Right renal cortex interstitium (tissue), 3 donors: Measurements from ENCODE around the gene NFIA. TPM values are rescaled to one million over a fixed set of nuclear protein-coding genes. Genes with fewer than 3 reads are reported as not detected.

Experiments used
- DNase-seq, 3 donors: peaks; one replicate each; pipeline ENCODE4 v3.0.0-alpha.2; 2013; ENCODE audit warnings: low read depth in 3 of 3, low spot score in 2 of 3
- polyA plus RNA-seq, 3 donors: library from polyadenylated mRNA; unstranded; fragments of 120-200 nt; gene quantifications; one replicate each; pipeline ENCODE4 v1.2.1, GENCODE V29; 2013; ENCODE audit not compliant: insufficient read length in 3 of 3

Gene NFIA
- 10 to 100 TPM; 15.8 to 17.3 (median 16.3) TPM for polyA plus RNA-seq

DNA sequence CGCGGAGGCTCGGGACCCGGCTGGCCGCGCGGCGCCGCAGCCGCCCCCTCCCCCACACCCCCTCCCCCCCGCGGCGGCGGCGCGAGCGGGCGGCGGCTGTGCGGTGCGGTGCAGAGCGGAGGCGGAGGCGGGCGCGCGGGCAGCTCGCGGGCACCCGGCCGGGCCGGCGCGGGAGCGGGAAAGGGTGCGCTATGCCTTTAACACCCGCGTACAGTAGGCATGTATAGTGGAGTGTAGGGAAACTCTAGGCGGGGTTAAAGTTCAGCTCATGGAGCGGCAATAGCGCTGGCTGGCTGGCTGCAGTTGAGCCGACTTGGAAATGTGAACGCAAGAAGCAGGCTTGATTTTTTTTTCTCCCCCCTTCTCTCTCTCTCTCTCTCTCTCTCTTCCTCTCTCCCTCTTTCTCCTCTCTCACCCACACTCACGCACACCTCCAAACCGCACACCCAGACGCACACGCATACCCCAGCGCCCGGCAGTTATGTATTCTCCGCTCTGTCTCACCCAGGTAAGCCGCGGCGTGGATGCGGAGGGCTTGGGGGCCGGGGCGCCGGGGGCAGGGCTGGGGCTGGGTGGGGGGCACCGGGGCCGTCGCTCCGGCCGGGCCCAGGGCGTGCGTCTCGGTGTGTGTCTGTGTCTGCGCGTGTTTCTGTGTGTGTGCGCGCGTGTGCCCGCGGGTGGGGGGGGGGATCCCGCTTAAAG is at the start of gene NFIA:
TSS of gene NFIA (plus strand) at position 251 of the 702 bp plus-strand sequence.
- DNase-seq: no peak

DNA sequence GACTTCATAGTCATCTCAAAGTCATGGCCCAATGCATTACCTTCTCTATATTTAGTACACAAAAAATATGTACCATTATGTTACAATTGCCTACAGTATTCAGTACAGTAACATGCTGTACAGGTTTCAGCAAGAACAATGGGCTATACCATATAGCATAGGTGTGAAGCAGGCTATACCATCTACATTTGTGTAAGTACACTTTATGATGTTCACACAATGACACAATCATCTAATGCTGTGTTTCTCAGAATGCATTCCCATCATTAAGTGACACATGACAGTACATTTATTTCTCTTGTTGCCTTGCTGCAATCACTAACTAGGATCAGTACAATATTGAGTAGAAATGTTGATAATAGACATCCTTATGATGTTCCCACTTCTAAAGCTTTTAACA is 46.5 kb upstream of the NFIA start:
- no peak for DNase-seq

DNA sequence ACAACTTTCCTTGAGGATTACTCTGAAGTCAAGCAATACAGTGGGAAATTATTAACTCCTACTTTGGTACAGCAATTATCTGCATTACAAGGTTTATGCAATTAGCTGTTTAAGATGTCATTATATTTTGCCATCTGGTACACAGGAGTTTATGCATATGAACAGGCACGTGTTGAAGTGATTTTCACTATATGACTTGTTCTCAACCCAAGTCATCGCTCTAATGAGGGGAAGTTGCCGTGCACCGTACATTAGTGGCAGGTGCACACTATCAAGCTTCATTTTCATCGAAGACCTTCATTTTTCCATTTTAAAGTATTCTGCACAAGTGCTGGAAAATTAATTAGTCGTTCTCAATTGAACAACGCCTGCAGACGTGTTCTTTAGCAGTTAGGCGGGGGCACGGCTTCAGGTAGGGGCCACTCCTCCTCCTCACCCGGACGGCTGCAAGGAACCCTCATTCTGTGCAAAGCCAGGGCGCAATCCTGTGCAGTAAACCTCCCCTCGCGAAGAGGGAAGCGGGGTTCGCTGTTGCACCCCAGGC is 39.8 kb upstream of the NFIA start:
- no peak for DNase-seq

DNA sequence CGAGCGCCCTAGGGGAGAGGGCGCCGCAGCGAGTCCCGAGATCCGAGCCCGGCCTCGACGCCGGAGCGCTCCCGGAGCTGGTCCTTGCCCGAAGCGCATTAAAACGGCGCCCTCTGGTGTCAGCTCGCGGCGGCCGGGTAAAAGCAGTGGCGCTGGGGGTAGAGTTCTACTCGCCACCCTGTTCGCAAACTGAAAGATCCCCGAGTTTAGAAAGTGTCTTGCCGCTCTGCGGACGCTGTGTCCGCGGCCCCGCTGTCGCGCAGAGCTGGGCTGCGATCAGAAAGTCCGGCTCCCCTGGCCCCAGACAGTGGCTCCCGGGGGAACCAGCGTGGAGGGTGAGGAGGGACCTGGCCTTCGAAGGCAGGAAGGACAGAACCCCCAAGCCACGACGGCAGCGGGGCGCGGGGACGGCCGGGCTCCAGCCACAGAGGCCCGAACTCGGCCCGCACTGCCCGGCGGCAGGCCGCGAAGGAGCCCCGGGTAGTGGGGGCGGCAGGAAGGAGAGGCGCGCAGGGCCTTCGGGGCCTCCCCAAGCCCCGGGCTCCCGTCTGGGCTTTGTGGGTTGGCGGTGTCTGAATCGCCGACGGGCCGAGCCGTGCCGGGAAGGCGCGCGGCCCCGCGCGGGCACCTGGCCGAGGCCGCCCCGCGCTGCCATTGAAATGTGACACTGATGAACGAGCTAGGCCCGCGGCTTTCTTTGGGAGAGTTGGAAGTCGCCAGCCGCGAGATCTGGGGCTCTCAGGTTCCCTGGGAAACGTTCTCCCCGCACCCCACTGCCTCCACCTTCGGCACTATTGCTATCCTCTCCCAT is 39.1 kb upstream of the NFIA start:
- DNase-seq: peak in 1 of 3 donors; percentile 68

DNA sequence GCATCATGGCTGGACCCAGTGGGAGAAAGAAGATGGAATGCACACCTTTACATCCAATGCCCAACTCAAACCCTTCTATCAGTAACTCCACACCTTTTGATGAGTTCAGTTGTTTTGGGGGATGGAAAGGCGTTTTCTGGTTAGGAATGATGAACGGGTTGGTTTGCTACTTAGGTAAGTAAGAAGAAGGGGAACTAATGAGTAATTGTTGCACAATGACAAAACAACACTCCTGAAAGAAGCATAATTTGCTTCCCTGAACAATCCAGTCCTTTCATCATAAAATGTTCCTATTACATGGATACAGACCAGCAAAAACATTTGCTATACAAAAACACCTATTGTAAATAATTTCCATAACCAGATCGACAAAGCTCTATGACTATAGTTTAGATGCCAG is 35.9 kb upstream of the NFIA start:
- DNase-seq: no peak

DNA sequence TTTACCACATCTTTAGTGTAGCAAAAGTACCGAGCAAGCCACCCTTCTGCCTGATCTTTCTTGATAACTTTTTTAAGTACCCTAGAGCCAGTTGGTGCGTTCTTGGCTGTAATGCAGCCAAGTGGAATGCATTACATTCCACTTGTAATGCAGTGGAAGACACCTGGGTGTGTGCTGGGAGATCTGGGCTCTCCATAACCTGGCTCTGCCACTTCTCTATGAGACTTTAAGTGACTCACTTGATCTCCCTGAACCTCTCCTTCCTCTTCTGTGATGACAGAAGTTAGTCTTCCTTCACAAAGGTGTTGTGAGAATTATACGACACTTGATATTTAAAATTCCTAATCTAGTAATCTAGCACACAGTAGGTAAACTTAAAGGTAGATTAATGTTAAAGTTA is 35.3 kb upstream of the NFIA start:
- DNase-seq: no peak

DNA sequence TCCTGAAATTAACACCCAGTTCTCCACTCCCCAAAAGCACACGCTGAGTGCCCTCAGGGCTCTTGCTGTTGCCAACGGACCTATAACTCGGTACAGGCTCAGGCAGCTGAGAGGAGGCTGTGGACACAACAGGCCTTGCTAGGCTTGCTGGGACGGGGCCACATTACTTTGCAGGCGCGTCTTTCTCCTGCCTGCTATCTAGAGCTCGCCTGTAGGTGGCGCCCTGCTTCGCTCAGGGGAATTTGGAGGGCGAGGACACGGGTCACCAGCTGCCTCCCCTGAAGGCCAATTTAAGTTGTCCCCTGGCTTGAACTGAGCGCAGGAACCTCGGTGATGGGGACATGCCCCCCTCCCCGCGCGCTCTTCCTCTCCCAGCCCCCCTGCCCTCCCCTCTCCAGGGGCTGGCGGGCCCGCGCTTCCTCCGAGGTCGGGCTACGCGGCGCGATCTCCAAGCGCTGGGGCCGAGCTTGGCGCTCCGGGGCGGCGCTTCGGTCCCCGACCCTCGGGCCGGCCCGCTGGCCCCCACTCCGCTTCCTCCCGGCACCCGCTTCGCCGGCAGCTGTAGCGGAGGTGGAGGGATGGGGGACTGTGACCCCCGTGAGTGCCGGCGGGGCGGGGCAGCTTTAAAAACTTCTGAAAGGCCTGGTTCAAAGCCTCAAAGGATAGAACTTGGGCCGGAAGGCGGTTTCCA is 32.4 kb upstream of the NFIA start:
- peak in 2 of 3 donors; percentile 88 to 90 for DNase-seq

DNA sequence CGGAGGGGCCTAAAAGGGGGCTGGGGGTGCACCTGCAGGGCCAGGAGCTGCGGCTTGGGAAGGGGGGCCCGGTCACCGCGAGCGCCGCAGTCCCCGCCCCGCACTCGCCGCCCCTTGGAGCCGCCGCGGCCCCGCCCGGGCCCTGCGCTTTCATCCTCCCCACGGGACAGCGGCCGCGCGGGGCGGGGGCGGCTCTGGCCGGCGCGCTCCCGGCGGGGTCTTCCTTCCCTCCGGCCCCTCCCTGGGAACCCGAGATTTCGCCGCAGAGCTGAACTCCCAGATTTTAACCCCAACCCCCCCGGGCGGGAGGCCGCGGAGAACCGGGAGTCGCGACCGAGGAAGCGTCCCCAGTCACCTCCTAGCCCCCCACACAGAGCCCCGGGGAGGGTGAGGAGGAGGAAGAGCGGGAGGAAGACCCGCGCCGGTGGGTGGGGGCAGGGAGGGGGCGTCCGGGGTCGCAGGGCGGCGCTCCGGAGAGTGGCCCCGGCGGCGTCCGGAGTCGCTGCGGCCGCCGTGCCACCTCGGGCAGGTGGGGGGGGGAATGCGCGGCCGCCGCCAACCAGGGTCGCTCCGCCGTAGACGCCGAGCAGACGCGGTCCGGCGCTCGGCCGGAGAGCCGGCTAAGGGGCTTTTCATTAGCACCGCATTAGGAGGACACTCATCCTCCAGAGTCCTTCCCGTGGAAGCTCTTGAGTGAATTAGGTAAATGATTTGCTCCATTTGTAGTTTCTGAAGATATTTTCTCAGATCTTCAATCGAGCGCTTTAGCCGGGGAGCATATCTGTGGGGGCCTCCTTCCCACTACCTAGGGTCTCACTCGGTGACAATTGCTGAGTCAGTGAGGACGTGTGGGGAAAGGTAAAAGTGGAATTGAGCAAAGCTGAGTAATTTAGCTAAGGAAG is 31.6 kb upstream of the NFIA start:
- DNase-seq: no peak

DNA sequence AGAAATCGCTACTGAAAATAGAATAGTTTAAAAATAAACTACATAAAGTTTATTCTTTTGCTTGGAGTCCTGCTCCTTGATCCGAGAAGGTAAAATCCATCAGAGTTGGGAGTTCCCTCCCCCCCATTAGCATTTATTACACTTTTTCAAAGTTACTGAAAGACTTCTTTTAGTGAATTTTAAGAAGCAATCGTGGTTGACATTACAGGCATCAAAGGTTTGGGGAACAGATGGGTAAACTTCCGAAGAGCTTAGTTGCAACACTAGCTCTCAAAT is 31.0 kb upstream of the NFIA start:
- DNase-seq: no peak

DNA sequence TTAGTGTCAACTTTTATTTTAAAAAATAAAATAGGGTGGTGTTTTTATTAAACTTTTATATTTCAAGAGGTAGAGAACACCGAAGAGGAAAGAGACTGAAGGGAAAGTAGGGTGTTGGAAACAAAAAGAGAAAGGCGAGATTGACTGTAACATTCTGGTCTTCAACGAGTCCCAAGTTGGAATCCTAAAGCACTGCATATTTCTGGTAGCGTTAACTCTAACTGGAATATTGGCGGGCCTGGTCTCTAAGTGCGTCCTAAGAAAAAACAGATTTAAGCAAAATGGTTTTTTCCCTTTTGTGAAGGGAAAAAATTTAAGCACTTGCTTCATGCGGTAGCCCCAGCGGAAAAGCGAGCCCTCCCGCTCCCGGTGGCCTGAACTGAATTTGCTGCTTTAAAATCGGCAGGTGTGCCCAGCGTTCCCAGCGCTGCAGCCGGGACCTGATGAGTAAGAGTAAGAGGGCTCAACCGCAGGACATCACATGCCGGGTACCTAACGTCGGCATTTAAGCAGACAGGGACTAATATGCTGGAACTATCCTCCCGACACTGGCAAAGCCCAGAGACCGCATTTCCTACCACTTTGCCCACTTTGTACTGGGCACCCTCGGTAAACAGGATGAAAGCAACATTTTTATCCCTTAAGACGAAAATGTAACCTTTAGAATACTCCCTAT is 30.5 kb upstream of the NFIA start:
- no peak for DNase-seq

DNA sequence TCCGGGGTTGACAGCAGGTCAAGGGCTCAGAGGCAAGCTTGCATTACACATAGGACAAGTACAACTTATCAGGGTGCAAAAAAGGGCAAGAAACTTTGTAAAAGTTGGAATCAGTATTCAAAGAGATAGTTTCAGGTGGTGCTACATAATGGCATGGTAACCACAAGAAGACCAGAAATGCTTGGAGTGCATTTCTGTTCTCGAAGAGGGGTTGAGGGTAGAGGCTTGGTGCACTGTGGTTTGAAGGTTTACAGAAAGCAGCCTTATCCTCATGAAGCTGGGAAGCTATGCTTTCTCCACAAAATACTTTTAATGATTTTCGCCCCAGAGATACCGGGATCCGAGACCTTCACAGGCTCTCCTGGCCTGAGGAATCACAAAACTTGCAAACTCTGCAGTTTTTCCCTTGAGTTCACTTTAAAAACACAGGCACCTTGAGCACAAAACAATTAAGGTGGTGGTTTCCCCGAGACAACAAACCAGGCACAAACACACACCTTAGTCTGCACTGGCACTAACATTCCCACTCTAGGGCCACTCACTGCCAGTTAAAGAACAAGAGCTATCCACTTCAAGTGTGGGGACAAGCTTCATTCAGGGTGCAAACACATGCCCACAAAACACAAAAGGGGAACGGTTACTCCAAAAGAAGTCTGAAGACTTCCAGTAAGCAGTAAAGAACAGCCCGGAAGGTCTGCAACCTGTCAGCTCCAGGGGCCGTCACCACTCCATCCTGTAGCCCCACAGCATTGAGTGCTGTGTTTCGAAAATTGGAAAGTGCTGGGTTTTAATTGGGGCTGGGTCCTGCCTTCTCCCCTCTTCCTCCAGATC is 29.8 kb upstream of the NFIA start:
- no peak for DNase-seq

DNA sequence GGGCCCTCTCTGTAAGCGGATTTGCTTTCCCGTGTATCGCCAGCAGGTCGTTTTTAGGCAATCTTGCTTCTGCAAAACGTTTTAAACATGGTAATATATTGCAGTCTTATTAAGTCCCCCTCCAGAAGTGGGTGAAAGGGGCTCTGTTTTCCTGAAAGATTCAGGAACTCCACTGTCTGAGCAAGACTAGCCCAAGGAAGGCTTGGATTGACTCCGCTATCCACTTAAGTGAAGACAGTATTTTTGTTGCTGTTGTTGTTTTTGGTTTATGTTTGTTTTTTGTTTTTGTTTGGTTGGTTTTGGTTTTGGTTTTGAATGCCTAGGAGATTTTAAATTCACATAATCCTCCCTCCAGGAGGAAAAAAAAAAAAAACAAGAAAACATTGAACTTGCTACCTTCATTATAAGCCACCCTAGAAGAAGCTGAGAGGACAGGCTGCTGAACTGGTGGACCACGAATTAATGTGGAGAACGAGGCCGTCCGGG is 29.1 kb upstream of the NFIA start:
- no peak for DNase-seq

DNA sequence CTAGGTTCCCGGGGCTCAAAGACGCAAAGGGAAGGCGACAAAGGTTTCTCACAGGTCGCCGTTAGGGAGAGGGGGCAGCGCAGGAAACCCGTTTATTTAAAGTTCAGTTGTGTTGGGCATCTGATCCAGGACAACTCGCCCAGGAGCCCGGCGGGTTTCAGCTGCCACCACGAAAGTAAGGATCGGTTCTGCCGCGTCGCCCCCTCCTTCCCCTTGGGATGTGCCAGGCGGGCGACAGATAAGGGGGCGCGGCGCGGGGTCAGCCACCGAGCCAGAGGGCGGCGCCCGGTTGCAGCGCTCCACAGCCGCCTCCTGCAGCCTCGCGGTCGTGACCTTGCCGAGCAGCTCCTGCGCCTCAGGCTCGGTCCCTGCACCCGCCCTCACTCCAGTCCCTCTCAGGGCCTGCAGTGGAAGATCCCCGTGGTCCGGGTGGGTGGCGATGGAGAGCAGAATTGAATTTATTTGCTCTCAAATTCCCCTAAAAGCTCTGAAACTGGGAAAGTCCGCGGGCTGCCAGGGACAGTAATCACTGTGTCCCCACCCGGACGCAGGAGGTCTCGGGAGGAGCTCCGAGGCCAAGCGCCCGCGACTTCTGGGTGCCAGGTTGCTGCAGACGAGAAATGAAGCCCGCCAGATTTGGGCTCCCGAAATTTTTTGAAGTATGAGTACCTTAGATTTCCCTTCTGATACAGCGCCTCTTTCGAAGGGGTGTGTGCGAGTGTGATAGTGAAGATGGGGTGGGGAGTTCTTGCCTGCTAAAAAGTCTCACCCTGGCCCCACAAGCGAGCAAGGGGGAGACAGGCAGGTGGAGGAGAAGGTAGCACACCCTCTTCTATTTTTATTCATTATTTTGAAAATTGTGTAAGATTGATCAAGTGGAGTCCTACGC is 28.4 kb upstream of the NFIA start:
- no peak for DNase-seq

DNA sequence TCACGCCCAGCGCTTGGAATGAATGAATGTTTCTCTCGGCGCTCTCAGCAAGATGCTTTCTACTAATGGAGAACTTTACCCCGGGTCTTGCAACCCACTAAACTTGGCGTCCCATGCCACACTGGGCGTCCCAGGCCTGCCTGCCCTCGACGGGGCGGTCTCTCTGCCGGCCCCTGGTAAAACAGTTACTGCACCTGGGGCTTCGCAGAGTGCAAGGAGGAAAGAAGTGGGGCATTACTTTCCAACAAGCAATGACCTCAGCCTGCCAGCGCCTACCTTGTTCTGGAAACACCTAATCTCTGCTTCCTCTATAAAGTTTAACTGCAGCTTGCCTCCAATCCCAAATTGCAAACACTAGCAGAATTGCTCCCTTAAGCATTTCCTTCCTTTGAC is 27.8 kb upstream of the NFIA start:
- no peak for DNase-seq

DNA sequence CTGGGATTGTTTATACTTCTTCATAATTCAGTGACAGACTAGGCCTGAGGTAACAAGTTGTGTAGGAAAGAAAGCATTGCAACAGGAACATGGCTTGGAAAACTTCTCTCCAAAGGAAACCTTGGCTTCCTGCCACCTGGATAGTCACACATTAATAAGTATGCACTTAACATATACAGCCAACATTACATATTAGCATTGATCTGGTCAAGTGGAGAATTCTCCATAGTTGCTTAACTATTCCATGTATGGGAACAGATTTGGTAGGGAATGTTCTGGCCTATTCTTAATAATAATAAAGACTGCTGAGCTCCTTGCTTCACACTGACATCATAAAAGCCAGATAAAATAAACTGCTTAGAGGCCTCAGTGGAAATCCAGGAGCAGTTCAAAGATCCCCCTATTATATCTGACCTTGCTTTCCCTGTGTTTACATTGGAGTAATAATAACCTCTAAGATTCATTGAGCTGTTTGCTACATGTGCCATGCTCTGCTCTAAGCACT is 27.2 kb upstream of the NFIA start:
- DNase-seq: no peak

DNA sequence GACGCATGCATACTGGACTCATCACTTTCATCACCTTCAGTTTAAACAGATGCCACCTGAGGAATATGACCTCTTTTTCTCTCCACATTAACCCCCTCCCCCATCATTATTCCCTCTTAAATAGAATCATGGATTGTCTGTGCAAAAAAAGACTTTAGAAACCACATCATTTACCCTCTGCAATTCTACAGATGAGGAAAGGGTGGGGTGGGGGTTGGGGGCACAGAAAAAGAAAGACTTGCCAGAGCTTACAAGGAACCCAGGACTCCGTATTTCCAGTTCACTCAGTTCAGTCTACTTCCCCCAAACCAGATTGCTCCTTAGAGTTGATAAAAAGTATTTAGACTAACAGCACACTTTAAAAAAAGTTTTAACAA is 26.2 kb upstream of the NFIA start:
- no peak for DNase-seq

DNA sequence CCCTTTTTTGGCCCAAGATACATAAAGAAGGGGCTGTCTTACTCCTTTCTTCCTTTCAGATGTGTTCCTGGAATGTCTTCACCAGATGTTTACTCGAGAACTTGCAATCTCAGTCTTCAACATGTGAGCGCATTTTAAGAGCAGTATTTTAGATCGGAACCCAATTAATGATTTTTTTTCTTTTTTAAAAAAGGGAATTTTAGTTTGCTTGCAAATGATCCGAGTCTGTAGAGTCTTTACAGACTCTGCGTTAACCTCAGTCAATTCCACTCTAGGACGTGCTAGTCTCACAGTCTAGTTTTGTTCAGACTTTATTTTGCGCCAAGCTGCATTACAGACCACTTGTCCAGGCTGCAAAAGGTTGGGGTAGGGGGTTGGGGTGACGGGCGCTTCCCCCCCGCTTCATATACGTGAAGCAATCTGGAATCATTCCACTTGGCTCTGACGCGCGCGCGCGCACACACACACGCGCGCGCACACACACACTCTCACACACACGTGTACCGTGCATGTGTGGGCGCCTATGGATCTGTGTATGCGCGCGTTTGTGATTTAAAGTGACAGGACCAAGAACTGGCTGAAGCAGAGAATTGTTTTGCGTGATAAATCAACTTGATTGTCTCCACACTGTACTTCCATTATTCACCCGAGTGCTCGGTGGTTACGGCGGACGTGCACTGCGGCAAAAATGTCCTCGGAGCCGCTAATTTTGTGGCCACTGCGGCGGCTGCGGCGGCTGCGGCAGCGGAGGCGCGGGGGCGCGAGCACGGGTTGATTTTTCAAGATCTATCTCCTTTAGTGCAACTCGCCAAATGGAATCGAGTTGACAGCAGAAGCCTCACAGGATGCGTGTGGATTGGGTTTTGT is 25.6 kb upstream of the NFIA start:
- DNase-seq: no peak
